ENCODE results near the gene SRSF10.

The SRSF10 gene

DNA sequence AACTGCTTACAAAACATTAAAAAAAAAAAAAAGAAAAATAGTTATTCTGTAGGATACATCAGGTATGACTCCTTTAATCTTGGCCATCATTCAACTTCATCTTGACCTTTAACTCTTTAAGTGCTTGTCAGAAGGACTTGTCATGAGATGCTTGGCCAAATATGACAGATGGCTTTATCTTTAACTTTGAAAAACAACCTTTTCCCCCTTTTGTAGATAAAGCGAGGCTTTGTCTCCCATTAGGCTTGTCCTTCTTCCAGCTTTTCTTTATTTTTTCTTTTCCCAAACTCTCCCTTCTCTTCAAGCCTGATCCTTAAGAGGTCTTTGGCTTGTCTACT is 2.3 kb downstream of the SRSF10 start:
- peak overlapping the region in 1 of 2 donors; percentile 93 for H3K4me3 ChIP-seq (ENCODE audit: low read length in 2 of 2)
- no peak overlapping the region for H3K9ac ChIP-seq (ENCODE audit: low read depth in 1 of 2, low read length in 2 of 2)
- H3K27ac ChIP-seq (ENCODE audit: low read depth in 2 of 2, low read length in 2 of 2) = no peak overlapping the region

DNA sequence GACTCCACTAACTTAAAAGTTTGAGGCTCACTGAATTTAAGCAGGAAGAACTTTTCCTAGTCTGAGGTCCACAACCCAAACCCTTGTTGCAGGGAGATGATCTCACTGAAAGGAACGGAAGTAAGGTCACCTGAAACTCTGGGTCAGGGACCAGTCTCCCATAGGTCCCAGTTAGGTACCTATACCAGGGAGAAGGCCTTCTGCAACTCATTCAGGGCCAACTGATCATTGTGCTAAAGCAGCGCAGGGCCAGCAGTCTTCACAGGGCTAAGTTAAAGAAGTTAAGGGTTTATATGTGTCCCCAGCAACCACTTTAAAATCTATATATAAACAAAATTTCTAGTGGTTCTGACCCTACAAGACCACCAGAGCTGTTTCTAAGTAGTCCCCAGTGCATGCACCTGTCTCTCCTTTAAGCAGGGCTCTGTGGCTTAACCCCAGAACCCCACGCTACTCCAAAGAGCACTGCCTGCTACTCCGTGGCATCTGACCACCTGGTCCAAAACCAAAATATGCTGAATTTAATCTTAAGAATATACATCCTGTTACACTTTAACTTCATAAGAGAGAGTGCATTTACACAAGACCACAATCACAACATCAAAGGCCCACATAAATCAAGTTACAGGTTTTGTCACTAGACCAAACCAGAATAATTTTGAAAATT is 2.8 kb downstream of the SRSF10 start:
- H3K4me3 ChIP-seq (ENCODE audit: low read length in 2 of 2) = peak overlapping the region in 1 of 2 donors; percentile 15
- no peak overlapping the region for H3K27ac ChIP-seq (ENCODE audit: low read depth in 2 of 2, low read length in 2 of 2)
- H3K4me1 ChIP-seq (ENCODE audit: control insufficient read depth in 2 of 2, insufficient read depth in 2 of 2, low read length in 2 of 2) = peaks cover 24 to 26% of the 10 kb centered on the region in 2 donors
- H3K27me3 ChIP-seq (ENCODE audit: control insufficient read depth in 2 of 2, insufficient read depth in 2 of 2, low read length in 2 of 2) = no peaks in the 10 kb centered on the region
- peaks cover 16 to 18% of the 10 kb centered on the region in 2 donors for H3K36me3 ChIP-seq (ENCODE audit: control insufficient read depth in 2 of 2, insufficient read depth in 2 of 2, low read length in 2 of 2)
- H3K9me3 ChIP-seq (ENCODE audit: control insufficient read depth in 2 of 2, low read length in 2 of 2) = no peaks in the 10 kb centered on the region
- H3K9ac ChIP-seq (ENCODE audit: low read depth in 1 of 2, low read length in 2 of 2) = peak overlapping the region in 1 of 2 donors; percentile 17

More for the DNA sequence above, 2.3 kb downstream of the SRSF10 start:
- Histone ChIP-seq H3K4me1 (ENCODE audit: control insufficient read depth in 2 of 2, insufficient read depth in 2 of 2, low read length in 2 of 2) (peaks cover 24 to 26% of the 10 kb centered on the region in 2 donors), H3K36me3 (ENCODE audit: control insufficient read depth in 2 of 2, insufficient read depth in 2 of 2, low read length in 2 of 2) (peaks cover 16 to 18% of the 10 kb centered on the region in 2 donors), H3K27me3 (ENCODE audit: control insufficient read depth in 2 of 2, insufficient read depth in 2 of 2, low read length in 2 of 2) (no peaks in the 10 kb centered on the region), H3K9me3 (ENCODE audit: control insufficient read depth in 2 of 2, low read length in 2 of 2) (no peaks in the 10 kb centered on the region)

DNA sequence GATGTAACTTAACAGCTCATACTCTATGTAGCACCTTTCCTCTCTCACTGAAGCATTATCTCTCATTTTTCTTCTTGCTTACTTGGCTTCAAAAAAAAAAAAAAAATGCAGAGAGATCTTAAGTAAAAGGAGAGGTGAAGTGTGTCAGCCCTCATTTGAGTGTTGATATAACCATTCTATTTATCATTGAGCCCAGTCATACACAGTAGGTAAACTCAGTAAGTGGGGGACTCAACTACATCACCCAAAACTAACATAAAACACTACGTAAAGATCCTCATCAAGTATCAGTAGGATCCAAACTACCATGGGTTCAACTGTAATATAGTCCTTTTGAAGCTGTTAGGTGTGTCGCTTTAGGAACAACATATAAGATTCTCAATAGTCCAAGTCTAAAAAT is 12.3 kb downstream of the SRSF10 start:
- no peaks in the 10 kb centered on the region for H3K9me3 ChIP-seq (ENCODE audit: control insufficient read depth in 2 of 2, low read length in 2 of 2)
- H3K4me1 ChIP-seq (ENCODE audit: control insufficient read depth in 2 of 2, insufficient read depth in 2 of 2, low read length in 2 of 2) = peaks cover 4 to 7% of the 10 kb centered on the region in 2 donors
- H3K36me3 ChIP-seq (ENCODE audit: control insufficient read depth in 2 of 2, insufficient read depth in 2 of 2, low read length in 2 of 2) = peaks cover 37 to 39% of the 10 kb centered on the region in 2 donors
- no peak overlapping the region for H3K9ac ChIP-seq (ENCODE audit: low read depth in 1 of 2, low read length in 2 of 2)
- H3K27ac ChIP-seq (ENCODE audit: low read depth in 2 of 2, low read length in 2 of 2) = no peak overlapping the region
- H3K4me3 ChIP-seq (ENCODE audit: low read length in 2 of 2) = no peak overlapping the region
- no peaks in the 10 kb centered on the region for H3K27me3 ChIP-seq (ENCODE audit: control insufficient read depth in 2 of 2, insufficient read depth in 2 of 2, low read length in 2 of 2)

DNA sequence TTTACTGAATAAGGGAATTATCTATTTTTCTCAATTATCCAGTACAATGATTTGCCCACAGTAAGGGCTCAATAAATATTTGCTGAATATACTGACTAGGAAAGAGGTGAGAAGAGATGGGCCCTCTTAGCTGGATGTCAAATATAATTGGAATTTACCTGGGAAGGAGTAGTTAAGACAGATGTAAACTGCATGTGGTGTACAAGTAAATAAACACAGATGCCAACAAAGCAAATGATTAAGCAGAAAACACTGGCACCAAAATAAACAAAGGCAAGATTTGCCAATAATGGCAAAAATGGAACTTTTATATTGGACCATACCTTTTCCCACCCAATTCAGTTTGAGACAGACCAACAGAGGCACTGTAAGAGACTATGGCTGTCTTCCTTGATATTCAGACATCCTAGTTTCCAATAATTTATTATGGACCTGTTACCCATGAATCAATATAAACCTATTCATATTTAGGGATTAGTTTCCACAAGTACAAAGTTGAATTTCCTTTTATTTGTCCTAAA is 13.1 kb downstream of the SRSF10 start:
- peaks cover 4 to 7% of the 10 kb centered on the region in 2 donors for H3K4me1 ChIP-seq (ENCODE audit: control insufficient read depth in 2 of 2, insufficient read depth in 2 of 2, low read length in 2 of 2)
- H3K4me3 ChIP-seq (ENCODE audit: low read length in 2 of 2) = no peak overlapping the region
- H3K36me3 ChIP-seq (ENCODE audit: control insufficient read depth in 2 of 2, insufficient read depth in 2 of 2, low read length in 2 of 2) = peaks cover 36 to 39% of the 10 kb centered on the region in 2 donors
- H3K9me3 ChIP-seq (ENCODE audit: control insufficient read depth in 2 of 2, low read length in 2 of 2) = no peaks in the 10 kb centered on the region
- H3K27ac ChIP-seq (ENCODE audit: low read depth in 2 of 2, low read length in 2 of 2) = no peak overlapping the region
- no peak overlapping the region for H3K9ac ChIP-seq (ENCODE audit: low read depth in 1 of 2, low read length in 2 of 2)
- no peaks in the 10 kb centered on the region for H3K27me3 ChIP-seq (ENCODE audit: control insufficient read depth in 2 of 2, insufficient read depth in 2 of 2, low read length in 2 of 2)

DNA sequence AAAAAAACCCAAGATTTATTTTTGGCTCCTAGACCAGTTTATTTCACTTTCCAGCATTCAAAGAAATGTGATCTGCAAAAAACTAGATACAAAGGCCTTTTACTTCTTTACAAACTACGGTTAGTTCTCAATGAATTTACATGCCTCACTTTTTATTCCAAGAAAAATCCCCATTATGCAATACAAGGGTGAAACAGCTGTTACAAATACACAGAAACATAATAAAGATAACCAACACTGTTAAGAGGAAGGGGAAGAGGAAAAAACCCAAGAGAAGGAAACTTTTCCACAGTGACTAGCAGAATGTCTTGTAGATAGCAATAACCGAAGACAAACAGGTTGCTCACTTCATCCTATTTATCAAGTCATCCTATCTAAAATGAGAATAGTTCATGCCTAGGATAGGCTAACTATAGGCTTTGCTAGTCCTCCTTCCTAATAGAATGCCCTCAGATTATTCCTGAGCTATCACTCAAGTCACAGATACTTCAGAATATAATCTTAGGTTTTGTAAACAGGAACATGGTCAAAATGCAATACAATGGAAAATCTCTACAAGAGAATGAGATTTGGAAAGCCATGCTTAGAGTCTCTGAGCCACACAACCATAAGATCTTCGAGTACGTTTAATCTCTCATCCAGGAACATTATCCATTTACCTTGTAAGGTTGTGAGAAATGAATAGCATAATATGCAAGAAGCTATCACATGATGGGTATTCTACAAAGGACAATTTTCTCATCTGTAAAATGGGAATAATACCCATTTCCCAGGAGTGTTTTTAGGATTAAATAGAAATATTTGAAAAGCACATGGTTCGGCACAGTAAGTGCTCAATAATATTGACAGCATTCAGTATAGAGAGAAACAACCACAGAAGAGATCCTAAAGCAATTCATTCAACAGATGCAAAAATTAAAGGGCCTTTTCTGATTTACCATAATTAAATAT is 15.1 kb downstream of the SRSF10 start:
- Histone ChIP-seq H3K9me3 (ENCODE audit: control insufficient read depth in 2 of 2, low read length in 2 of 2) (no peaks in the 10 kb centered on the region), H3K4me3 (ENCODE audit: low read length in 2 of 2) (peak overlapping the region in 1 of 2 donors; percentile 5), H3K36me3 (ENCODE audit: control insufficient read depth in 2 of 2, insufficient read depth in 2 of 2, low read length in 2 of 2) (peaks cover 25% of the 10 kb centered on the region in 2 donors), H3K9ac (ENCODE audit: low read depth in 1 of 2, low read length in 2 of 2) (no peak overlapping the region), H3K27ac (ENCODE audit: low read depth in 2 of 2, low read length in 2 of 2) (peak overlapping the region; percentile 17 to 52), H3K27me3 (ENCODE audit: control insufficient read depth in 2 of 2, insufficient read depth in 2 of 2, low read length in 2 of 2) (no peaks in the 10 kb centered on the region), H3K4me1 (ENCODE audit: control insufficient read depth in 2 of 2, insufficient read depth in 2 of 2, low read length in 2 of 2) (peaks cover 7 to 10% of the 10 kb centered on the region in 2 donors)

DNA sequence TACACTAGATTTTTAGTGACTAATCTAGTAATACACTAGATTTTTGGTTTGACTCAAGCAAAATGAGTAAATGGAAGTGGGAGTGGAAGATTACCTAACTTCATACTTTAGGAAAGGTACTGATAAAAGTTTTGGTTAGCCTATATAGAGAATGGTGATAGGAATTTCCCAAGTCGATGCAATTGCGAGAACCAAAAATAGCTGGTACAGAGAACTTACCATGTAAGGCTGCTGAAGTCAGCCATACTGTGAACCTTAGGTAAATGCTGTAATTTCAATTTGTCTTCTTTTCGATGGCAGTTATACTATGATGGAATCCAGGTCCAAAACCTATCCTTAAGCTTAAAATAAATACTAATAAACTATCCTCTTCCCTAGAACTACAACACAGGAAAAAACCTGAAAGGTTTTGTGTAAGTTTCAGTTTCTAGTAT is 15.9 kb downstream of the SRSF10 start:
- no peaks in the 10 kb centered on the region for H3K27me3 ChIP-seq (ENCODE audit: control insufficient read depth in 2 of 2, insufficient read depth in 2 of 2, low read length in 2 of 2)
- H3K27ac ChIP-seq (ENCODE audit: low read depth in 2 of 2, low read length in 2 of 2) = peak overlapping the region; percentile 17 to 52
- no peak overlapping the region for H3K4me3 ChIP-seq (ENCODE audit: low read length in 2 of 2)
- H3K9ac ChIP-seq (ENCODE audit: low read depth in 1 of 2, low read length in 2 of 2) = no peak overlapping the region
- H3K36me3 ChIP-seq (ENCODE audit: control insufficient read depth in 2 of 2, insufficient read depth in 2 of 2, low read length in 2 of 2) = peaks cover 21 to 22% of the 10 kb centered on the region in 2 donors
- no peaks in the 10 kb centered on the region for H3K9me3 ChIP-seq (ENCODE audit: control insufficient read depth in 2 of 2, low read length in 2 of 2)
- peaks cover 7 to 11% of the 10 kb centered on the region in 2 donors for H3K4me1 ChIP-seq (ENCODE audit: control insufficient read depth in 2 of 2, insufficient read depth in 2 of 2, low read length in 2 of 2)

DNA sequence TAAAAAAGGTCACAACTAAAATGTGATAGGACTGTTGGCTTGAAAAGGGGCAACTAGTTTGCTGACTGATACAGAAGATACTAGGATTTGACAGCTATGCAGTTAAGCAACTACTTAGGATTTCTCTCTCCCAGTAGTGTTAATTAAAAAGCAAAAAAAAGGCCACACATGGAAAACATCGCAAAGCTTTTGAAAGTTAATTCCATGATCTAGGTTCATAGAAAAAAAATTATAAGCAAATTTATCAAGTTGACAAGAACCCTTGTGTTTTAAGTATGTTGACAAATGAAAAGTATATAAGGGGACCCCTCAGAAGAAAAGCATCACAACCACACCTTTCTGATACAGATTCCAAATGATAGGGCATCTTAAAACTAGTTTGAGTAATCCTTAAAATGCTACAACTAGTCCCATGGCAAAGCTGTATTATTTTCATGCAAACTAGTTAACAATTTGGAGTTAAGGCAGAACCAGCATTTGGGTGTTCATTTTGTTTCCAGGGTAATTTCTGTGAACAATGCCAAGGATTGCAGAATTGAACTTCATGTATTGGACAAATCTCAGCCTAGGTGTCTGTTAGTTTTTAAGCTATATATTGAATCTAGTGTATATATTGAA is 16.4 kb downstream of the SRSF10 start:
- H3K9ac ChIP-seq (ENCODE audit: low read depth in 1 of 2, low read length in 2 of 2) = no peak overlapping the region
- H3K4me3 ChIP-seq (ENCODE audit: low read length in 2 of 2) = no peak overlapping the region
- no peak overlapping the region for H3K27ac ChIP-seq (ENCODE audit: low read depth in 2 of 2, low read length in 2 of 2)
- H3K4me1 ChIP-seq (ENCODE audit: control insufficient read depth in 2 of 2, insufficient read depth in 2 of 2, low read length in 2 of 2) = peaks cover 7 to 17% of the 10 kb centered on the region in 2 donors
- no peaks in the 10 kb centered on the region for H3K9me3 ChIP-seq (ENCODE audit: control insufficient read depth in 2 of 2, low read length in 2 of 2)
- H3K36me3 ChIP-seq (ENCODE audit: control insufficient read depth in 2 of 2, insufficient read depth in 2 of 2, low read length in 2 of 2) = peaks cover 21 to 22% of the 10 kb centered on the region in 2 donors
- no peaks in the 10 kb centered on the region for H3K27me3 ChIP-seq (ENCODE audit: control insufficient read depth in 2 of 2, insufficient read depth in 2 of 2, low read length in 2 of 2)

DNA sequence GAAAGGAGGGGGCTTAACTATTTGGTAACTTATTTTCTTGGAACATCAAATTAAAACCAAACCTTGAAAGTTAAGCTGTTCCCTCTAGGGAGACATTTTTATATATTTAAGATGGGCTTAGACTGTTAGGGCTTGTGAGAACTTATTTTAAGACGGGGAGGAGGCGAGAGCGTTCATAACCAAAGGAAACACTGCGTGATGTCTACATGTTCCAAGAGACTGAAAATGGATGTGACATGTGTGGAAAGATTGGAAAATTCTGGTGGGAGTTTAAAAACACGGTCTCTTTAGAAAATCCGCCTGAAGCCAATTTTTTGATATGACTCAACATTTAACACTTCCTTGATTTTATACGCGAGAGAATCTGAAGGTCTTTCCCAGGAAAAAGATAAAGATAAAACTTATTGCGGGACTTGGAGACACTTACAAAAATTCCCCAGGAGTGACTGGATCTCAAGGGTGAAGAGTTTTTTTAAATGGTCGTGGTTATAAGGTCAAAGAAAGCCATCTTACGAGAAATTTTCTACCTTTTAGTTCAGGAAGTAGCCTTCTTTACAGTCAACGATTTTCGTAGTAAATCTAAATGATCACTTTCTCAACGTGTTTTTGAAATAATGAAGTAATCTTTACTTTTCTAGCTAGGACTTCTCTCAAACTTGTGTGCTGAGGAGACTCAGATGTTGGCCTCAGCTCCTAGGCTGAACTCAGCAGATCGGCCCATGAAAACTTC is 19.7 kb downstream of the SRSF10 start:
- Histone ChIP-seq H3K27ac (ENCODE audit: low read depth in 2 of 2, low read length in 2 of 2) (peak overlapping the region; percentile 99), H3K4me3 (ENCODE audit: low read length in 2 of 2) (peak overlapping the region; percentile 75 to 97), H3K4me1 (ENCODE audit: control insufficient read depth in 2 of 2, insufficient read depth in 2 of 2, low read length in 2 of 2) (peaks cover 21 to 25% of the 10 kb centered on the region in 2 donors), H3K9ac (ENCODE audit: low read depth in 1 of 2, low read length in 2 of 2) (peak overlapping the region; percentile 98 to 99), H3K36me3 (ENCODE audit: control insufficient read depth in 2 of 2, insufficient read depth in 2 of 2, low read length in 2 of 2) (peaks cover 9 to 13% of the 10 kb centered on the region in 2 donors), H3K27me3 (ENCODE audit: control insufficient read depth in 2 of 2, insufficient read depth in 2 of 2, low read length in 2 of 2) (no peaks in the 10 kb centered on the region), H3K9me3 (ENCODE audit: control insufficient read depth in 2 of 2, low read length in 2 of 2) (no peaks in the 10 kb centered on the region)

DNA sequence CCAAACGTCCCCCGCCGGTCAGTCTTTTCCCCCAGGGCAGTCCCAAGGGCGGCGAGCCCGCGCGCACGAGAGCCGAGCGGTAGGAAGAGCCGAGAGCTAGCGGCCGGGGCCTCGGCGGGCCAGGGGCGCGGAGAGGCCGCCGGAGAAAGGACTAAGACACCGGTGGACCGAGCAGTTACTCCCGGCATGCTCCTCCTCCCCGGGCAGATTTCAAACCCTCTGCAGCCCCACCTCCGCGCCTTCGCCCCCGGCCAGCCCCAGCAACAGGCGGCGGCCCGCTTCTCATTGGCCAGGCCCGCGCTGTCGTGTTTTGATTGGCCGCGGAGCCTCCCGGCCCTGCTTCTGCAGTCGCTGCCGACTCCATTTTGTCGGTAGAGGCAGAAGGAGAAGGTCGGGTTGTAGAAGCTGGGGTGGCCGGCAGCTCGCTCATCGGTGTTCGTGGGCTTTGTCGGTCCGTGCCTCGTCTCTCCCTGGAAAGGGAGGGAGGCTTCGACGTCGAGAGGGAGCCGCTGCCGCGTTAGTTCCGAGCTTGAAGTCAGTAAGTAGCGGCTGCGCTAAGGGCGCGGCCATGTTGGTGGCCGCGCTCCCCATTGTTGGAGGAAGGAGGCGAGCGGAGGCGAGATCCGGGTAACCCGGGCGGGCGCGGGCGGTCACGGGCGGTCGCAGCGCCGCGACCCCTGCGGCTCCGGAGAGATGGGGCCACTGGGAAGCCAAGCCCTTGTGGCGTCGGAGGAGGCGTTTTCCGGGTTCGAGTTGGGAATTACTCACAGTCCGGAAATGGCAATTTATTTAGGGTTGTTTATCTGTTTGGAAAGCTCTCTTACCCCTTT is 20.5 kb downstream of the SRSF10 start, which contains the start of gene PNRC2:
TSS of gene PNRC2 (plus strand) at position 368 of the 830 bp plus-strand sequence. CDS start 1,630 bp downstream, outside the sequence.
- no peaks in the 10 kb centered on the region for H3K27me3 ChIP-seq (ENCODE audit: control insufficient read depth in 2 of 2, insufficient read depth in 2 of 2, low read length in 2 of 2)
- H3K9me3 ChIP-seq (ENCODE audit: control insufficient read depth in 2 of 2, low read length in 2 of 2) = no peaks in the 10 kb centered on the region
- H3K27ac ChIP-seq (ENCODE audit: low read depth in 2 of 2, low read length in 2 of 2) = peak within 1 kb of the TSS; percentile 99
- H3K4me1 ChIP-seq (ENCODE audit: control insufficient read depth in 2 of 2, insufficient read depth in 2 of 2, low read length in 2 of 2) = peaks cover 15 to 25% of the 10 kb centered on the region in 2 donors
- peak within 1 kb of the TSS; percentile 75 to 97 for H3K4me3 ChIP-seq (ENCODE audit: low read length in 2 of 2)
- H3K9ac ChIP-seq (ENCODE audit: low read depth in 1 of 2, low read length in 2 of 2) = peak within 1 kb of the TSS; percentile 98 to 99
- H3K36me3 ChIP-seq (ENCODE audit: control insufficient read depth in 2 of 2, insufficient read depth in 2 of 2, low read length in 2 of 2) = peaks cover 9 to 13% of the 10 kb centered on the region in 2 donors

Data from mucosa of rectum (tissue), 2 donors.